HepG2 (cell line): Measurements from ENCODE around the gene KRABD2.

Experiments used
- ATAC-seq: fragments of 200-7000 bp; cut with Tn5 transposase; 3 replicates; pipeline ENCODE4 v1.9.1; 2020; ENCODE audit warnings: mild to moderate bottlenecking, moderate library complexity
- BruUV-seq: library from RNA; stranded (reverse); fragments of 400-500 nt; replicated peaks from 2 replicates; lab custom pipeline; 2021; lab: Mats Ljungman, UMichigan
- CTCF ChIA-PET: fragments of 300-600 bp; formaldehyde crosslinking; extraction: SDS; loops from one replicate; lab custom pipeline; 2021; ENCODE audit warnings: low total read pairs, inconsistent platforms, low intra/inter-chr PET ratio; lab: Yijun Ruan, JAX
- POLR2A ChIA-PET: fragments of 350-600 bp; sonication (Branson Sonifier 250); formaldehyde crosslinking; loops from one replicate; lab custom pipeline; 2020; ENCODE audit warnings: antibody characterized with exemption, inconsistent platforms; lab: Yijun Ruan, JAX
- DNase-seq: peaks from one replicate; pipeline ENCODE4 v3.0.0-alpha.2; 2015; ENCODE audit warnings: low spot score
- FAIRE-seq: peaks from 3 replicates; lab custom pipeline; 2011; peaks lifted over from hg19 to GRCh38; lab: Jason Lieb, UNC
- H2AFZ ChIP-seq: one replicate; pipeline ENCODE4 v1.6.1; 2011; ENCODE audit warnings: low read length, inconsistent platforms
- H3K27ac ChIP-seq: fragments of 300-600 bp; 3 replicates; pipeline ENCODE4 v1.8.0; 2011; ENCODE audit warnings: mixed run types, mild to moderate bottlenecking, mixed read lengths, low read length, inconsistent platforms; ENCODE audit not compliant: insufficient read depth; ENCODE audit errors: extremely low read length
- H3K27me3 ChIP-seq, 2 experiments: fragments of 200-600 bp in 1 of 2; 2 replicates in 1 of 2; 3 replicates in 1 of 2; pipeline versions ENCODE4 v1.6.0 to v1.8.0; 2011; ENCODE audit warnings: low read length in 2 of 2, mild to moderate bottlenecking in 2 of 2, moderate library complexity in 2 of 2, inconsistent platforms in 1 of 2; ENCODE audit not compliant: insufficient read depth in 2 of 2, control insufficient read depth in 1 of 2
- H3K36me3 ChIP-seq, 2 experiments: fragments of 200-600 bp in 1 of 2; replicated peaks in 1 of 2; 2 replicates in 1 of 2; 3 replicates in 1 of 2; pipeline versions ENCODE4 v1.5.1 to v1.8.0; 2011; ENCODE audit warnings: low read length in 2 of 2, inconsistent platforms in 1 of 2; ENCODE audit not compliant: insufficient read depth in 2 of 2, control insufficient read depth in 1 of 2
- H3K4me1 ChIP-seq: 2 replicates; pipeline ENCODE4 v1.5.1; 2012; ENCODE audit warnings: low read length, inconsistent platforms; ENCODE audit not compliant: insufficient read depth
- H3K4me2 ChIP-seq: 2 replicates; pipeline ENCODE4 v1.6.0; 2011; ENCODE audit warnings: low read depth, low read length, inconsistent platforms
- H3K4me3 ChIP-seq, 3 experiments: fragments of 200-600 bp in 1 of 3; sonication (generic), shearing (Covaris generic) in 1 of 3; replicated peaks in 1 of 3; 2 replicates each; pipeline ENCODE4 v1.5.1; 2011 to 2016; ENCODE audit warnings: low read length in 3 of 3, inconsistent platforms in 2 of 3, low read depth in 2 of 3, mild to moderate bottlenecking in 2 of 3, control low read depth in 1 of 3, mixed read lengths in 1 of 3; ENCODE audit not compliant: insufficient read depth in 1 of 3
- H3K79me2 ChIP-seq: one replicate; pipeline ENCODE4 v1.6.1; 2011; ENCODE audit warnings: low read length, inconsistent platforms; ENCODE audit not compliant: insufficient read depth
- H3K9ac ChIP-seq: 2 replicates; pipeline ENCODE4 v1.6.0; 2011; ENCODE audit warnings: mild to moderate bottlenecking, low read depth, low read length, inconsistent platforms; ENCODE audit not compliant: insufficient read depth
- H3K9me3 ChIP-seq: 2 replicates; pipeline ENCODE4 v1.5.1; 2012; ENCODE audit warnings: mild to moderate bottlenecking, low read length
- H4K20me1 ChIP-seq: 2 replicates; pipeline ENCODE4 v1.6.0; 2011; ENCODE audit warnings: inconsistent platforms, mild to moderate bottlenecking, low read length, moderate library complexity; ENCODE audit not compliant: insufficient read depth
- DR1 ChIP-seq: sonication (generic); formaldehyde crosslinking; IDR thresholded peaks from 2 replicates; pipeline ENCODE4 v1.8.0; 2021; ENCODE audit warnings: mild to moderate bottlenecking, missing genetic modification reagents, inconsistent platforms
- GABPB1 ChIP-seq: IDR thresholded peaks from 2 replicates; pipeline ENCODE4 v1.6.1; 2016; ENCODE audit warnings: mild to moderate bottlenecking, missing genetic modification reagents, moderate library complexity, missing compliant biosample characterization
- HES4 ChIP-seq: sonication (generic); formaldehyde crosslinking; IDR thresholded peaks from 2 replicates; pipeline ENCODE4 v1.9.0; 2021; ENCODE audit warnings: mild to moderate bottlenecking, missing genetic modification reagents, borderline replicate concordance
- MIER3 ChIP-seq: IDR thresholded peaks from 2 replicates; pipeline ENCODE4 v1.6.1; 2016; ENCODE audit warnings: missing compliant biosample characterization, borderline replicate concordance
- NRL ChIP-seq: sonication (generic); formaldehyde crosslinking; IDR thresholded peaks from 2 replicates; pipeline ENCODE4 v1.5.0; 2020; ENCODE audit warnings: missing genetic modification reagents, mild to moderate bottlenecking, moderate library complexity, borderline replicate concordance
- PRDM15 ChIP-seq: sonication (generic); formaldehyde crosslinking; IDR thresholded peaks from 2 replicates; pipeline ENCODE4 v1.4.0; 2020; ENCODE audit warnings: missing genetic modification reagents
- RARA ChIP-seq: IDR thresholded peaks from 2 replicates; pipeline ENCODE4 v1.6.1; 2016; ENCODE audit warnings: missing genetic modification reagents, missing compliant biosample characterization
- SALL1 ChIP-seq: sonication (generic); formaldehyde crosslinking; IDR thresholded peaks from 2 replicates; pipeline ENCODE4 v1.8.0; 2022; ENCODE audit warnings: mild to moderate bottlenecking, missing genetic modification reagents
- SAP130 ChIP-seq: IDR thresholded peaks from 2 replicates; pipeline ENCODE4 v1.6.1; 2016; ENCODE audit warnings: low read depth
- ZNF18 ChIP-seq: sonication (generic); formaldehyde crosslinking; IDR thresholded peaks from 2 replicates; pipeline ENCODE4 v1.8.0; 2022; ENCODE audit warnings: mild to moderate bottlenecking, missing genetic modification reagents; ENCODE audit not compliant: insufficient replicate concordance
- ZNF280B ChIP-seq: sonication (generic); formaldehyde crosslinking; IDR thresholded peaks from 2 replicates; pipeline ENCODE4 v1.5.0; 2020; ENCODE audit warnings: missing genetic modification reagents, mild to moderate bottlenecking, borderline replicate concordance
- ZNF567 ChIP-seq: sonication (generic); formaldehyde crosslinking; IDR thresholded peaks from 2 replicates; pipeline ENCODE4 v1.8.1; 2023; ENCODE audit warnings: mild to moderate bottlenecking, missing genetic modification reagents, borderline replicate concordance
- ZNF709 ChIP-seq: sonication (generic); formaldehyde crosslinking; IDR thresholded peaks from 2 replicates; pipeline ENCODE4 v1.5.0; 2020; ENCODE audit warnings: mild to moderate bottlenecking, missing genetic modification reagents
- ZNF777 ChIP-seq: sonication (generic); formaldehyde crosslinking; IDR thresholded peaks from 2 replicates; pipeline ENCODE4 v1.4.0; 2020; ENCODE audit warnings: missing genetic modification reagents
- ZNF883 ChIP-seq: sonication (generic); formaldehyde crosslinking; IDR thresholded peaks from 2 replicates; pipeline ENCODE4 v1.5.1; 2020; ENCODE audit warnings: mild to moderate bottlenecking, missing genetic modification reagents; ENCODE audit errors: not compliant biosample characterization
- WGBS: methylation state at CpG from one replicate; pipeline ENCODE4 v1.1.6; 2017; ENCODE audit warnings: low lambda C conversion rate; 5-methylcytosine and 5-hydroxymethylcytosine counted together
- in situ Hi-C: cut with HindIII; loops from 2 replicates; pipeline ENCODE4 v1.10.0; 2017; ENCODE audit warnings: low pct_unique_long_range_greater_than_20kb; ENCODE audit not compliant: extremely low pct_ligation_motif_present
- intact Hi-C: fragments of 100-400 bp; cut with micrococcal nuclease; formaldehyde crosslinking; loops from one replicate; pipeline ENCODE4 v1.10.0; 2022; ENCODE audit not compliant: unreplicated experiment

KRABD2 gene

GRCh38 chr17:8408371-8408770 lies 31.9 kb upstream of the KRABD2 start (continued):
- 0 out of 2 replicates have a peak, but pooled peaks have one; percentile 25 for TF ChIP-seq ZNF280B
- no peak for TF ChIP-seq ZNF567 (CRISPR knock-in tag)
- peak; percentile 37; the same call in 1 of the 2 replicates for TF ChIP-seq ZNF777 (CRISPR knock-in tag)
- 0 out of 2 replicates have a peak, but pooled peaks have one; percentile 37 for TF ChIP-seq NRL (CRISPR knock-in tag)
- 0 out of 2 replicates have a peak, but pooled peaks have one; percentile 32 for TF ChIP-seq SALL1 (CRISPR knock-in tag)
- TF ChIP-seq ZNF18 (CRISPR knock-in tag): no peak
- TF ChIP-seq RARA (CRISPR knock-in tag): 0 out of 2 replicates have a peak, but pooled peaks have one; percentile 5
- peak; percentile 44 for TF ChIP-seq SAP130 (CRISPR knock-in tag)
- TF ChIP-seq, all 625 proteins: peak for 20

- 51% methylated on average over 2 of the region's 2 CpGs for WGBS
- no peaks in the 10 kb centered on the region for H3K36me3 ChIP-seq
- POLR2A ChIA-PET: interaction anchor here (3.2 kb wide), 1 partner anchor 29 kb away, joined by 16 read pairs; the partner anchor contains the start of gene NDEL1
- peak overlapping the region; percentile 57; the same call in 1 of the 2 replicates for H3K9ac ChIP-seq
- peak overlapping the region; percentile 69 for H3K4me2 ChIP-seq
- FAIRE-seq: no peak
- peak; percentile 35; the same call in 2 of the 3 replicates for ATAC-seq
- H3K4me1 ChIP-seq: peaks cover 53% of the 10 kb centered on the region
- peak overlapping the region; percentile 49 for H2AFZ ChIP-seq
- H3K27ac ChIP-seq: no peak overlapping the region
- H3K9me3 ChIP-seq: no peaks in the 10 kb centered on the region
- no peak for TF ChIP-seq DR1 (CRISPR knock-in tag)
- no peak for TF ChIP-seq HES4 (CRISPR knock-in tag)
- no peak for TF ChIP-seq GABPB1
- no peak for TF ChIP-seq ZNF883 (CRISPR knock-in tag)
- TF ChIP-seq MIER3 (CRISPR knock-in tag): no peak
- TF ChIP-seq ZNF709: no peak
- TF ChIP-seq PRDM15: no peak
- BruUV-seq: no TSS peak
- intact Hi-C loops: no loop called here
- in situ Hi-C loops: loop anchor here (10.0 kb wide), 1 partner anchor 339 kb away; the partner anchor contains the start of gene CCDC42
- no peaks in the 10 kb centered on the region for H3K27me3 ChIP-seq
- no peak for DNase-seq
- H4K20me1 ChIP-seq: no peaks in the 10 kb centered on the region
- no peaks in the 10 kb centered on the region for H3K79me2 ChIP-seq
- CTCF ChIA-PET: no interaction called here
- H3K4me3 ChIP-seq: peak overlapping the region in 1 of 3 experiments; percentile 62; a peak in 1 of 6 replicates
These were observed 29.7 kb upstream of the KRABD2 start for GRCh38 chr17:8406174-8406573.
